ENCODE measurements around the gene NLRP9.

GRCh38 chr19:55688422-55689218 is 49.6 kb downstream of the NLRP9 start:
- TF ChIP-seq RXRA (IDR thresholded peaks at IDR 0.05; ENCODE audit: insufficient read depth, low read depth, low read length) (no peak), KDM4A (IDR thresholded peaks at IDR 0.05; ENCODE audit: low read depth, low read length, severe bottlenecking) (no peak), ATF2 (IDR thresholded peaks at IDR 0.05; ENCODE audit: low read length) (no peak), EP300 (IDR thresholded peaks at IDR 0.05; ENCODE audit: borderline replicate concordance in 1 of 2, low read depth in 2 of 2, low read length in 2 of 2) (no peak)

All from H1 (cell line).